Colonic mucosa (tissue), 4 donors: ENCODE results near the gene NOD2. TPM values are rescaled to one million over a fixed set of nuclear protein-coding genes. Genes with fewer than 3 reads are reported as not detected.

Experiments
- DNase-seq: peaks from one replicate; pipeline ENCODE4 v3.0.0-alpha.2; 2020
- H3K27ac ChIP-seq: fragments of 200-600 bp; one replicate; pipeline ENCODE4 v1.8.0; 2021
- H3K27me3 ChIP-seq: fragments of 200-600 bp; one replicate; pipeline ENCODE4 v1.8.0; 2021
- H3K36me3 ChIP-seq: fragments of 200-600 bp; one replicate; pipeline ENCODE4 v1.8.0; 2021
- H3K4me1 ChIP-seq: fragments of 200-600 bp; one replicate; pipeline ENCODE4 v1.8.0; 2021; ENCODE audit warnings: mild to moderate bottlenecking
- H3K4me3 ChIP-seq: fragments of 200-600 bp; one replicate; pipeline ENCODE4 v1.8.0; 2021
- H3K9ac ChIP-seq, 2 donors: one replicate each; pipeline ENCODE4 v1.7.0; 2013; ENCODE audit warnings: control low read depth in 2 of 2, low read depth in 2 of 2, low read length in 2 of 2
- H3K9me3 ChIP-seq: fragments of 200-600 bp; one replicate; pipeline ENCODE4 v1.8.0; 2021
- intact Hi-C: fragments of 100-400 bp; cut with DNase I; formaldehyde crosslinking; loops from one replicate; pipeline ENCODE4 v1.14.1; 2022
- total RNA-seq, 2 donors: library from RNA; stranded (reverse); fragmentation: NEBNext Ultra II Directional in 1 of 2; extraction: Animal tissue kit (Norgen Biotek cat#: 25700) in 1 of 2; gene quantifications; one replicate each; pipeline ENCODE4 v1.2.1, GENCODE V29; 2021
- TF ChIP-seq, protein P1 (sequence below): fragments of 200-600 bp; IDR thresholded peaks from one replicate; pipeline ENCODE4 v1.8.0; 2022; ENCODE audit warnings: antibody characterized with exemption, mild to moderate bottlenecking
- donor health status: healthy.
- donor health status: DM: no; HTN: no; CAD: no.
- donor health status: DM: no; HTN: no; CAD: no.

The NOD2 gene
- total RNA-seq, 2 donors from 2014 or later: 0.79 to 1.2 TPM

DNA sequence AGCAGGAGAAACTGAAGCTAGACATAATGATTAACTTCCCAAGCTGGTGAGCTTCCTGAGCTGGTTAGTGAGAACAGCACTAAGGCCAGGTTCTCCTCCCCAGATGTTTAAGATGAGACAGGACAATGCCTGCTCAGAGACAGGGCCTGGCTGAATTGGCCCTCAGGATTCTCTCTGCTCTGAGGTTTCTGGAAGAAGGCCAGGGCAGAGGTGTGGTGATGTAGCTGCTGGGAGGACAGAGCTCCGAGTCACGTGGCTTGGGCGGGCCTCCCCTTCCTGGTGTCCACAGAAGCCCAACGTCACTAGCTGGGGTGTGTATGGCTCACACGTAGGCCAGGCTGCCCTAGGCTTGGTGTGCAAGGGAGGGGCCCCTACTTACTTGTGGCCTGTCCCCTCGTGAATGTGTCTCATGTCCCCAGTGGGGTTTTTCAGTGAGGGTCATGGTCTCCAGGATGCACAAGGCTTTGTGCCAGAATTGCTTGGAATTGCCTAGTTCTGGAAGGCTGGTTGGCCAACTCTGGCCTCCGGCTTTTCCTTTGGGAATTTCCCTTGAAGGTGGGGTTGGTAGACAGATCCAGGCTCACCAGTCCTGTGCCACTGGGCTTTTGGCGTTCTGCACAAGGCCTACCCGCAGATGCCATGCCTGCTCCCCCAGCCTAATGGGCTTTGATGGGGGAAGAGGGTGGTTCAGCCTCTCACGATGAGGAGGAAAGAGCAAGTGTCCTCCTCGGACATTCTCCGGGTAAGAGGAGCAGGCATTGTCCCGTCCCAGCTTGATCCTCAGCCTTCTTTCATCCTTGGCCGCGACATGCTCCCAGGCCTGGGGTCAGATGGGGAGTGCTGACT lies 3.4 kb downstream of the NOD2 start:
- peak; percentile 92 for DNase-seq
- no peak overlapping the region for H3K4me3 ChIP-seq
- H3K9ac ChIP-seq: peak overlapping the region in 1 of 2 donors; percentile 30
- no peaks in the 10 kb centered on the region for H3K36me3 ChIP-seq
- peak overlapping the region; percentile 50 for H3K27ac ChIP-seq
- intact Hi-C loops: no loop called here
- TF ChIP-seq, protein P1, sequence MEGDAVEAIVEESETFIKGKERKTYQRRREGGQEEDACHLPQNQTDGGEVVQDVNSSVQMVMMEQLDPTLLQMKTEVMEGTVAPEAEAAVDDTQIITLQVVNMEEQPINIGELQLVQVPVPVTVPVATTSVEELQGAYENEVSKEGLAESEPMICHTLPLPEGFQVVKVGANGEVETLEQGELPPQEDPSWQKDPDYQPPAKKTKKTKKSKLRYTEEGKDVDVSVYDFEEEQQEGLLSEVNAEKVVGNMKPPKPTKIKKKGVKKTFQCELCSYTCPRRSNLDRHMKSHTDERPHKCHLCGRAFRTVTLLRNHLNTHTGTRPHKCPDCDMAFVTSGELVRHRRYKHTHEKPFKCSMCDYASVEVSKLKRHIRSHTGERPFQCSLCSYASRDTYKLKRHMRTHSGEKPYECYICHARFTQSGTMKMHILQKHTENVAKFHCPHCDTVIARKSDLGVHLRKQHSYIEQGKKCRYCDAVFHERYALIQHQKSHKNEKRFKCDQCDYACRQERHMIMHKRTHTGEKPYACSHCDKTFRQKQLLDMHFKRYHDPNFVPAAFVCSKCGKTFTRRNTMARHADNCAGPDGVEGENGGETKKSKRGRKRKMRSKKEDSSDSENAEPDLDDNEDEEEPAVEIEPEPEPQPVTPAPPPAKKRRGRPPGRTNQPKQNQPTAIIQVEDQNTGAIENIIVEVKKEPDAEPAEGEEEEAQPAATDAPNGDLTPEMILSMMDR: no peak
- H3K4me1 ChIP-seq: peaks cover 12% of the 10 kb centered on the region
- no peaks in the 10 kb centered on the region for H3K9me3 ChIP-seq
- H3K27me3 ChIP-seq: no peaks in the 10 kb centered on the region

DNA sequence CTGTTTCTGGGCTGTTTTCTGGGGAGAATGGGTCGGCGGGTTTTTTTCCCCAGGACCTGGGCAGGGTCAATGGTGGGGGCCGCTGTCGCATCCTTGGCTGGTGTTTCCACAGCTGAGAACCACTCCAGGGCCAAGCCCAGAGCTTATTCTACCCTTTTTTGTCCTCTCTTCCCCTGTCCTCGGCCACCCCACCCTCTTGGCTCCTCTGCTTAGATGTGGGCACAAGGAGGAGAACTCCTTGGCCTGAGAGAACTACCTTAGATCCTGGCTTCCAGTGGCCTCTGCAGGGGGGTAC lies 4.0 kb downstream of the NOD2 start:
- intact Hi-C loops: no loop called here
- no peaks in the 10 kb centered on the region for H3K27me3 ChIP-seq
- TF ChIP-seq, protein P1: no peak
- no peaks in the 10 kb centered on the region for H3K36me3 ChIP-seq
- peak overlapping the region; percentile 27 to 45 for H3K9ac ChIP-seq
- H3K4me1 ChIP-seq: peaks cover 12% of the 10 kb centered on the region
- DNase-seq: no peak
- peak overlapping the region; percentile 50 for H3K27ac ChIP-seq
- H3K4me3 ChIP-seq: no peak overlapping the region
- no peaks in the 10 kb centered on the region for H3K9me3 ChIP-seq

DNA sequence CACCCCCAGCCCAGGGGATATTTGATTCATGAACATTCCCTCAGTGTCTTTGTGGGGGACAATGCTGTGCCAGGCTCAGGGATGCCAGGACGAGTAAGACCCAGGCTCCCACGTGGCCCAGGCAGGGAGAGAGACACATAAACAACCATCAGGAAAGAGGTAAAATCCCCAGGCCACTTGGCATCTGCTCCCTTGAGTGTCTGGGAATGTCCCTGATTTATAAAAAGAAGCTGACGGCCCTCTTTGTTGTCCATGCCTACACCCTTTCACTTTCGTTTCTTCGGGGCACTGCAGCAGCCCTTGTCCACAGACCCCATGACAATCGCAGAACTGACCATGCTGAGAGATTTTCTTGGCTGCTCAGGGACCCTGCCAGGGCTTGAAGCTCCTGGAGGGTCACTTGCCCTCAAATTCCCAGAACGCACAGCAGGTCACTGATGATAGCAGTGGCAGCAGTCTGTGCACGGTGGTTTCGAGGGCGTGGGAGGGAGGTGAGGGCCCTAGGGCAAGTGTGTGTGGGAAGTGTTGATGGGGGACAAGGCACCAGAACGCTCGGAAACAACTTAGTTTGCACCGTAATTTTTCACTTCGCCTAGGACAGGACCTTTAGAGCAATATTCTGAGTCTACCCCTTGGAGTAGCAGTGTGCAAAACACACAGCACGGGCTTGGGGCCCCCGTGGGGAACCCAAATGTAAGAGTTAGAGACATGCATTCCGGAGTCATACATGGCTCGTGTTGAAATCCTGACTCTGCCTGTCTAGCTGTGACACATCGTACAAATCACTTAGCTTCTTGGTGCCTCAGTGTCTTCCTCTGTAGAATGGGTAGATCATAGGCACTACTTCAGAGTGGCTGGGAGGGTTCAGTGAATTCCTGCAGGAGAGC lies 4.7 kb downstream of the NOD2 start:
- intact Hi-C loops: no loop called here
- DNase-seq: no peak
- Histone ChIP-seq H3K4me3 (no peak overlapping the region), H3K4me1 (peaks cover 12% of the 10 kb centered on the region), H3K9me3 (no peaks in the 10 kb centered on the region), H3K27me3 (no peaks in the 10 kb centered on the region), H3K9ac (peak overlapping the region; percentile 27 to 51), H3K36me3 (no peaks in the 10 kb centered on the region), H3K27ac (peak overlapping the region; percentile 50)
- TF ChIP-seq, protein P1: no peak

DNA sequence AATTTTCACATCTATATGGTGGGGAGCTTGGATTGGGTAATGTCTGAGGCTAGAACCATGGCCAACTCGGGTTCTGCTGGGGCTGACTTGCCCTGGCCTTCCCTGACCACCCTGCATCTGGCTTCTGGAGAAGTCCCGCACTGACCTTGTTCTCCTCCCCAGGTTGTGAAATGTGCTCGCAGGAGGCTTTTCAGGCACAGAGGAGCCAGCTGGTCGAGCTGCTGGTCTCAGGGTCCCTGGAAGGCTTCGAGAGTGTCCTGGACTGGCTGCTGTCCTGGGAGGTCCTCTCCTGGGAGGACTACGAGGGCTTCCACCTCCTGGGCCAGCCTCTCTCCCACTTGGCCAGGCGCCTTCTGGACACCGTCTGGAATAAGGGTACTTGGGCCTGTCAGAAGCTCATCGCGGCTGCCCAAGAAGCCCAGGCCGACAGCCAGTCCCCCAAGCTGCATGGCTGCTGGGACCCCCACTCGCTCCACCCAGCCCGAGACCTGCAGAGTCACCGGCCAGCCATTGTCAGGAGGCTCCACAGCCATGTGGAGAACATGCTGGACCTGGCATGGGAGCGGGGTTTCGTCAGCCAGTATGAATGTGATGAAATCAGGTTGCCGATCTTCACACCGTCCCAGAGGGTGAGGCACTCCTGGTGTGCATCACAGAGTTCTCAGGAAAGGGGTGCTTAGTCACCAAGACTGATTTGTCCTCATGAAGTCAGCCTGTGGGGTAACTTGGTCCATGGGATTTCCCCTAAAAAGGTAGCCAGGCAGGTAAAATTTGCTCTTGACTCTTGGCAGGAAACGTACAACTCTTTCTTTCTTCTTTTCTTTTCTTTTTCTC lies 6.1 kb downstream of the NOD2 start:
- Histone ChIP-seq H3K36me3 (no peaks in the 10 kb centered on the region), H3K9ac (no peak overlapping the region), H3K27me3 (no peaks in the 10 kb centered on the region), H3K9me3 (no peaks in the 10 kb centered on the region), H3K4me3 (no peak overlapping the region), H3K4me1 (peaks cover 12% of the 10 kb centered on the region), H3K27ac (no peak overlapping the region)
- DNase-seq: no peak
- intact Hi-C loops: no loop called here
- TF ChIP-seq, protein P1: no peak

DNA sequence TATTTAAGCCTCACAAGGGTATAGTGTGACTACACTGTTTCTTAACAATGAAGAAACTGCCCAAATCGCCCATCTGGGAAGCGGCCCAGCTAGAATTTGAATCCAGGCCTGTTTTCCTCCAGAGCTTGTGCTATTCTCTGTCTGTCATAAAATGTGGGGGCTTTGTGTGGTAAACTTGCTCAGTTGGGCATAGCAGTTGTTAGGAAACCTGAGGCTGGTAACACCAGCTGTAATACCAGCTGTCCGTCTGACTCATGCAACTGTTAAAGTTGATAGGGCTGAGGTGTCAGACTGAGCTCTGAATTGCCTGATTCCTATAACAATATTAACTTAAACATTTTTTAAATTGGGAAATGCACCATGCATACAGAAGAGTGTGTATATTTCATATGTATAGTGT lies 9.3 kb downstream of the NOD2 start:
- Histone ChIP-seq H3K9me3 (no peaks in the 10 kb centered on the region), H3K4me1 (no peaks in the 10 kb centered on the region), H3K9ac (no peak overlapping the region), H3K27ac (no peak overlapping the region), H3K4me3 (no peak overlapping the region), H3K36me3 (no peaks in the 10 kb centered on the region), H3K27me3 (no peaks in the 10 kb centered on the region)
- no peak for DNase-seq
- TF ChIP-seq, protein P1: no peak
- intact Hi-C loops: no loop called here
